IMR-90 (cell line): ENCODE measurements around the gene MEX3A. TPM values are rescaled to one million over a fixed set of nuclear protein-coding genes. Genes with fewer than 3 reads are reported as not detected.

Source experiments
- ATAC-seq: fragments of 200-7000 bp; cut with Tn5 transposase; 2 replicates; pipeline ENCODE4 v1.9.1; 2020; ENCODE audit warnings: low read depth, mild to moderate bottlenecking, moderate library complexity
- BruUV-seq: library from RNA; stranded (reverse); fragments of 400-500 nt; replicated peaks from 2 replicates; lab custom pipeline; 2021; lab: Mats Ljungman, UMichigan
- CTCF ChIA-PET: fragments of 300-600 bp; formaldehyde crosslinking; extraction: SDS; loops from one replicate; lab custom pipeline; 2021; ENCODE audit warnings: antibody characterized with exemption; lab: Yijun Ruan, JAX
- POLR2A ChIA-PET: fragments of 300-600 bp; sonication (Branson Sonifier 250); formaldehyde crosslinking; loops from one replicate; lab custom pipeline; 2022; ENCODE audit warnings: antibody characterized with exemption; ENCODE audit not compliant: unreplicated experiment; lab: Charles Lee
- DNase-seq: peaks from one replicate; pipeline ENCODE4 v3.0.0; 2013
- H2AFZ ChIP-seq: replicated peaks from 2 replicates; pipeline ENCODE3; 2013; ENCODE audit warnings: low read length, mild to moderate bottlenecking; ENCODE audit not compliant: poor library complexity
- H2AK5ac ChIP-seq: 2 replicates; pipeline ENCODE4 v1.6.1; 2013; ENCODE audit warnings: low read depth, low read length, inconsistent platforms
- H2AK9ac ChIP-seq: replicated peaks from 2 replicates; pipeline ENCODE3; 2013; ENCODE audit warnings: mild to moderate bottlenecking, low read depth, low read length, moderate library complexity; ENCODE audit not compliant: poor library complexity
- H2BK120ac ChIP-seq: 2 replicates; pipeline ENCODE4 v1.6.1; 2013; ENCODE audit warnings: low read depth, low read length, inconsistent platforms
- H2BK15ac ChIP-seq: 3 replicates; pipeline ENCODE4 v1.6.1; 2013; ENCODE audit warnings: low read depth, low read length, inconsistent platforms
- H2BK20ac ChIP-seq: 2 replicates; pipeline ENCODE4 v1.6.1; 2013; ENCODE audit warnings: low read depth, mild to moderate bottlenecking, inconsistent platforms, low read length, moderate library complexity
- H2BK5ac ChIP-seq: 2 replicates; pipeline ENCODE4 v1.6.1; 2013; ENCODE audit warnings: mild to moderate bottlenecking, low read depth, low read length, inconsistent platforms; ENCODE audit not compliant: poor library complexity, severe bottlenecking
- H3K14ac ChIP-seq: replicated peaks from 2 replicates; pipeline ENCODE4 v1.6.1; 2013; ENCODE audit warnings: low read depth, low read length, inconsistent platforms
- H3K18ac ChIP-seq: 2 replicates; pipeline ENCODE4 v1.6.1; 2013; ENCODE audit warnings: low read depth, low read length, control low read depth
- H3K23ac ChIP-seq: 2 replicates; pipeline ENCODE4 v1.6.1; 2013; ENCODE audit warnings: low read depth, low read length, inconsistent platforms
- H3K27ac ChIP-seq: 2 replicates; pipeline ENCODE4 v1.5.1; 2013; ENCODE audit warnings: mild to moderate bottlenecking, control low read depth, low read length; ENCODE audit not compliant: insufficient read depth
- H3K27me3 ChIP-seq: 2 replicates; pipeline ENCODE4 v1.6.1; 2013; ENCODE audit warnings: low read length; ENCODE audit not compliant: control insufficient read depth, insufficient read depth
- H3K36me3 ChIP-seq: 2 replicates; pipeline ENCODE4 v1.6.1; 2013; ENCODE audit warnings: low read length, mixed read lengths; ENCODE audit not compliant: control insufficient read depth, insufficient read depth
- H3K4ac ChIP-seq: 2 replicates; pipeline ENCODE4 v1.6.1; 2013; ENCODE audit warnings: low read depth, low read length, inconsistent platforms
- H3K4me1 ChIP-seq: 2 replicates; pipeline ENCODE4 v1.6.1; 2013; ENCODE audit warnings: low read length, mixed read lengths; ENCODE audit not compliant: control insufficient read depth, insufficient read depth
- H3K4me2 ChIP-seq: 2 replicates; pipeline ENCODE4 v1.6.1; 2013; ENCODE audit warnings: low read depth, mild to moderate bottlenecking, control low read depth, low read length, moderate library complexity
- H3K4me3 ChIP-seq: 2 replicates; pipeline ENCODE4 v1.5.1; 2013; ENCODE audit warnings: low read depth, mild to moderate bottlenecking, control low read depth, low read length, moderate library complexity; ENCODE audit not compliant: insufficient read depth
- H3K56ac ChIP-seq: 2 replicates; pipeline ENCODE4 v1.6.1; 2013; ENCODE audit warnings: low read length, inconsistent platforms; ENCODE audit not compliant: insufficient read depth; ENCODE audit errors: extremely low read depth
- H3K79me1 ChIP-seq, 2 experiments: 2 replicates each; pipeline ENCODE4 v1.6.1; 2013; ENCODE audit warnings: low read length in 2 of 2, inconsistent platforms in 1 of 2, low read depth in 1 of 2
- H3K9ac ChIP-seq: 2 replicates; pipeline ENCODE4 v1.6.1; 2013; ENCODE audit warnings: low read depth, low read length, control low read depth
- H3K9me1 ChIP-seq: 2 replicates; pipeline ENCODE4 v1.6.1; 2013; ENCODE audit warnings: low read length, inconsistent platforms; ENCODE audit not compliant: insufficient read depth
- H3K9me3 ChIP-seq: 2 replicates; pipeline ENCODE4 v1.6.1; 2013; ENCODE audit warnings: low read length; ENCODE audit not compliant: control insufficient read depth, insufficient read depth
- H4K20me1 ChIP-seq: 2 replicates; pipeline ENCODE4 v1.6.1; 2013; ENCODE audit warnings: low read length, inconsistent platforms; ENCODE audit not compliant: insufficient read depth
- H4K5ac ChIP-seq: 2 replicates; pipeline ENCODE4 v1.6.1; 2013; ENCODE audit warnings: mild to moderate bottlenecking, low read depth, low read length, control low read depth
- H4K8ac ChIP-seq, 2 experiments: 2 replicates each; pipeline ENCODE4 v1.6.1; 2013; ENCODE audit warnings: low read depth in 2 of 2, low read length in 2 of 2, control low read depth in 1 of 2, inconsistent platforms in 1 of 2
- H4K91ac ChIP-seq: 2 replicates; pipeline ENCODE4 v1.6.1; 2013; ENCODE audit warnings: low read depth, low read length, inconsistent platforms; ENCODE audit not compliant: insufficient read depth
- BHLHE40 ChIP-seq: fragments of 150-350 bp; IDR thresholded peaks from 2 replicates; pipeline ENCODE4 v1.6.1; 2016; ENCODE audit warnings: mild to moderate bottlenecking, low read depth, low read length
- CEBPB ChIP-seq: IDR thresholded peaks from 2 replicates; pipeline ENCODE4 v1.6.1; 2012; ENCODE audit warnings: low read depth, low read length, improper control_type of control experiment
- ELK1 ChIP-seq: fragments of 150-350 bp; IDR thresholded peaks from 2 replicates; pipeline ENCODE4 v1.6.1; 2016; ENCODE audit warnings: low read depth, mild to moderate bottlenecking, low read length, moderate library complexity, borderline replicate concordance
- FOS ChIP-seq: fragments of 150-350 bp; IDR thresholded peaks from 2 replicates; pipeline ENCODE4 v1.6.1; 2016; ENCODE audit warnings: low read depth, low read length
- NFE2L2 ChIP-seq: fragments of 150-350 bp; IDR thresholded peaks from 2 replicates; pipeline ENCODE4 v1.6.1; 2016; ENCODE audit warnings: low read depth, mild to moderate bottlenecking, low read length
- POLR2A ChIP-seq: IDR thresholded peaks from 2 replicates; pipeline ENCODE4 v1.6.1; 2012; ENCODE audit warnings: mild to moderate bottlenecking, low read depth, low read length
- RFX5 ChIP-seq: IDR thresholded peaks from 2 replicates; pipeline ENCODE4 v1.8.0; 2012; ENCODE audit warnings: low read depth, mild to moderate bottlenecking, low read length, moderate library complexity
- WGBS, 2 experiments: methylation state at CpG; one replicate each; pipeline versions ENCODE4 v1.1.5 to v1.1.7; 2013; ENCODE audit warnings: missing lambda C conversion rate in 2 of 2; ENCODE audit not compliant: insufficient read length in 1 of 2; ENCODE audit errors: extremely low coverage in 2 of 2; 5-methylcytosine and 5-hydroxymethylcytosine counted together
- dilution Hi-C: fragments of 300-500 bp; cut with HindIII; formaldehyde crosslinking; loops from one replicate; pipeline ENCODE4 v1.14.3; 2018; ENCODE audit warnings: low sequenced_read_pairs; ENCODE audit not compliant: unreplicated experiment
- in situ Hi-C: fragments of 300-500 bp; cut with MboI; formaldehyde crosslinking; loops from 3 replicates; pipeline ENCODE4 v1.14.3; 2019; ENCODE audit warnings: low sequenced_read_pairs, inconsistent platforms, mixed read lengths
- intact Hi-C: fragments of 100-400 bp; cut with micrococcal nuclease; formaldehyde crosslinking; loops from 2 replicates; pipeline ENCODE4 v1.10.0; 2022
- polyA plus RNA-seq, 3 experiments: library from polyadenylated mRNA; depleted of rRNA; stranded (reverse); fragments of >200 nt; gene quantifications; 2 replicates each; pipeline ENCODE4 v1.2.3, GENCODE V29; 2012; ENCODE audit warnings: low replicate concordance in 1 of 3
- total RNA-seq: library from RNA; depleted of rRNA; stranded (reverse); fragments of >200 nt; gene quantifications from 2 replicates; pipeline ENCODE4 v1.2.3, GENCODE V29; 2012

Gene MEX3A
- total and polyA plus RNA-seq, 2 of the 4 experiments (the other 2 are of a cell fraction), result 2.3 to 9.0 TPM

- Histone ChIP-seq H3K27ac (no peak overlapping the region), H3K36me3 (peaks cover 4% of the 10 kb centered on the region; the same call in 1 of the 2 replicates), H3K9me3 (no peaks in the 10 kb centered on the region), H2BK120ac (no peak overlapping the region), H3K9ac (no peak overlapping the region), H3K18ac (no peak overlapping the region), H4K5ac (no peak overlapping the region), H3K4me2 (no peak overlapping the region), H3K4me3 (no peak overlapping the region), H3K9me1 (no peaks in the 10 kb centered on the region), H2AK9ac (no peak overlapping the region), H2BK5ac (no peak overlapping the region), H4K20me1 (peaks cover 13% of the 10 kb centered on the region), H2BK15ac (no peak overlapping the region), H3K4ac (no peak overlapping the region), H2AFZ (no peak overlapping the region), H3K23ac (no peak overlapping the region), H3K4me1 (peaks cover 7% of the 10 kb centered on the region), H2AK5ac (no peak overlapping the region), H4K8ac (no peak overlapping the region), H3K79me1 (peaks cover 4 to 52% of the 10 kb centered on the region in 2 experiments), H3K14ac (no peak overlapping the region), H3K27me3 (no peaks in the 10 kb centered on the region), H2BK20ac (no peak overlapping the region), H4K91ac (no peak overlapping the region), H3K56ac (no peak overlapping the region)
- BruUV-seq, result no TSS peak
- ChIA-PET POLR2A (no interaction called here), CTCF (interaction anchor here (0.9 to 1.6 kb wide), 2 partner anchors 12 to 40 kb away, joined by 3 to 5 read pairs; no protein-coding TSS in a partner anchor)
- TF ChIP-seq FOS (no peak), BHLHE40 (no peak), RFX5 (no peak), POLR2A (no peak), NFE2L2 (no peak), ELK1 (no peak), CEBPB (no peak)
- WGBS, 2 experiments, result 60% methylated on average over 1 of the region's 6 CpGs; no CpG with 5 or more reads in 1 of the 2 experiments
- DNase-seq (no peak), ATAC-seq (no peak)
- intact Hi-C loops, result loop anchor here (1.0 to 10.0 kb wide), 3 partner anchors 41 to 225 kb away; no protein-coding TSS in a partner anchor
- dilution Hi-C loops, result no loop called here
- in situ Hi-C loops, result loop anchor here (5.0 kb wide), 1 partner anchor 133 kb away; no protein-coding TSS in a partner anchor
These were observed 7.4 kb upstream of the MEX3A start for GRCh38 chr1:156089704-156090103.
